ENCODE data around the gene DNAI1. TPM values are rescaled to one million over a fixed set of nuclear protein-coding genes. Genes with fewer than 3 reads are reported as not detected.

DNAI1 gene
- total and polyA plus RNA-seq, 2 experiments from 2014 or later, result 1.6 to 2.2 TPM

- DNase-seq (ENCODE audit: low read depth in 1 of 2, low spot score in 1 of 2), result no peak
- TF ChIP-seq CTCF (IDR thresholded peaks at IDR 0.05; ENCODE audit: low read depth, low read length), result no peak
- H3K27me3 ChIP-seq, result no peaks in the 10 kb centered on the region
- H3K4me3 ChIP-seq, result no peak overlapping the region
- H3K4me1 ChIP-seq (ENCODE audit: low read depth), result peaks cover 61% of the 10 kb centered on the region
- peak overlapping the region; percentile 5 for H3K27ac ChIP-seq
- no peaks in the 10 kb centered on the region for H3K9me3 ChIP-seq (ENCODE audit: low read depth)
- no peaks in the 10 kb centered on the region for H3K36me3 ChIP-seq
Observed at GRCh38 chr9:34558364-34558763, 99.8 kb downstream of the DNAI1 start.

GRCh38 chr9:34558919-34559623 lies 100.5 kb downstream of the DNAI1 start:
- peak overlapping the region; percentile 81 for H3K27ac ChIP-seq

GRCh38 chr9:34559624-34560455 lies 101.2 kb downstream of the DNAI1 start:
- no peaks in the 10 kb centered on the region for H3K36me3 ChIP-seq
- TF ChIP-seq CTCF (IDR thresholded peaks at IDR 0.05; ENCODE audit: low read depth, low read length), result no peak
- H3K4me3 ChIP-seq, result no peak overlapping the region
- H3K9me3 ChIP-seq (ENCODE audit: low read depth), result no peaks in the 10 kb centered on the region
- H3K27ac ChIP-seq, result peak overlapping the region; percentile 81
- peaks cover 48% of the 10 kb centered on the region for H3K4me1 ChIP-seq (ENCODE audit: low read depth)
- no peaks in the 10 kb centered on the region for H3K27me3 ChIP-seq
- peak in 1 of 2 donors; percentile 84 for DNase-seq (ENCODE audit: low read depth in 1 of 2, low spot score in 1 of 2)

More at GRCh38 chr9:34558919-34559623, 100.5 kb downstream of the DNAI1 start:
- DNase-seq (ENCODE audit: low read depth in 1 of 2, low spot score in 1 of 2), result no peak
- H3K36me3 ChIP-seq, result no peaks in the 10 kb centered on the region
- H3K27me3 ChIP-seq, result no peaks in the 10 kb centered on the region
- peaks cover 55% of the 10 kb centered on the region for H3K4me1 ChIP-seq (ENCODE audit: low read depth)
- no peak overlapping the region for H3K4me3 ChIP-seq
- no peak for TF ChIP-seq CTCF (IDR thresholded peaks at IDR 0.05; ENCODE audit: low read depth, low read length)
- H3K9me3 ChIP-seq (ENCODE audit: low read depth), result no peaks in the 10 kb centered on the region

GRCh38 chr9:34560599-34561214 lies 102.1 kb downstream of the DNAI1 start:
- no peaks in the 10 kb centered on the region for H3K36me3 ChIP-seq
- no peak for TF ChIP-seq CTCF (IDR thresholded peaks at IDR 0.05; ENCODE audit: low read depth, low read length)
- H3K4me3 ChIP-seq, result no peak overlapping the region
- no peaks in the 10 kb centered on the region for H3K9me3 ChIP-seq (ENCODE audit: low read depth)
- H3K4me1 ChIP-seq (ENCODE audit: low read depth), result peaks cover 49% of the 10 kb centered on the region
- peak overlapping the region; percentile 81 for H3K27ac ChIP-seq
- no peak for DNase-seq (ENCODE audit: low read depth in 1 of 2, low spot score in 1 of 2)
- no peaks in the 10 kb centered on the region for H3K27me3 ChIP-seq

GRCh38 chr9:34562135-34562745 lies 103.6 kb downstream of the DNAI1 start:
- H3K4me1 ChIP-seq (ENCODE audit: low read depth), result peaks cover 53% of the 10 kb centered on the region
- DNase-seq (ENCODE audit: low read depth in 1 of 2, low spot score in 1 of 2), result no peak

More at GRCh38 chr9:34562135-34562745, 103.6 kb downstream of the DNAI1 start:
- no peak overlapping the region for H3K27ac ChIP-seq
- no peaks in the 10 kb centered on the region for H3K9me3 ChIP-seq (ENCODE audit: low read depth)
- H3K27me3 ChIP-seq, result no peaks in the 10 kb centered on the region
- no peak overlapping the region for H3K4me3 ChIP-seq
- peak; percentile 54 for TF ChIP-seq CTCF (IDR thresholded peaks at IDR 0.05; ENCODE audit: low read depth, low read length)
- H3K36me3 ChIP-seq, result no peaks in the 10 kb centered on the region
